K562 (cell line): ENCODE measurements around the gene ITPKA. TPM values are rescaled to one million over a fixed set of nuclear protein-coding genes. Genes with fewer than 3 reads are reported as not detected.

ENCODE experiments used
- BRF1 ChIP-seq: IDR thresholded peaks from 3 replicates; pipeline ENCODE4 v1.6.1; 2011; ENCODE audit warnings: borderline replicate concordance, mild to moderate bottlenecking; ENCODE audit not compliant: insufficient read length; ENCODE audit errors: extremely low read depth
- CREB1 ChIP-seq, 2 experiments: sonication (generic) in 1 of 2; formaldehyde crosslinking in 1 of 2; IDR thresholded peaks; 2 replicates each; pipeline versions ENCODE4 v1.6.1 to v1.8.0; 2012 to 2022; ENCODE audit warnings: inconsistent platforms in 1 of 2, mild to moderate bottlenecking in 1 of 2, missing genetic modification reagents in 1 of 2, moderate library complexity in 1 of 2
- EGR1 ChIP-seq: fragments of 450-650 bp; conservative IDR thresholded peaks from 2 replicates; pipeline ENCODE4 v1.6.1; 2017; ENCODE audit warnings: mild to moderate bottlenecking
- ELF4 ChIP-seq: fragments of 450-650 bp; formaldehyde crosslinking; IDR thresholded peaks from 2 replicates; pipeline ENCODE4 v1.4.0; 2022; ENCODE audit warnings: missing genetic modification characterization
- FIP1L1 ChIP-seq: fragments of 200-400 bp; formaldehyde crosslinking; IDR thresholded peaks from 2 replicates; pipeline ENCODE4 v1.6.1; 2018; ENCODE audit warnings: mild to moderate bottlenecking, low read depth, low read length; ENCODE audit not compliant: poor library complexity, severe bottlenecking
- FOXP1 ChIP-seq: sonication (generic); formaldehyde crosslinking; IDR thresholded peaks from 2 replicates; pipeline ENCODE4 v1.8.0; 2022; ENCODE audit warnings: mild to moderate bottlenecking, missing genetic modification reagents
- GATAD2A ChIP-seq: fragments of 450-650 bp; IDR thresholded peaks from 2 replicates; pipeline ENCODE4 v1.6.1; 2017
- HBP1 ChIP-seq: fragments of 450-650 bp; formaldehyde crosslinking; IDR thresholded peaks from 2 replicates; pipeline ENCODE4 v1.4.0; 2022; ENCODE audit warnings: missing genetic modification characterization
- HDGF ChIP-seq: fragments of 450-650 bp; IDR thresholded peaks from 2 replicates; pipeline ENCODE4 v1.6.1; 2016
- IRF2 ChIP-seq: sonication (generic); formaldehyde crosslinking; IDR thresholded peaks from 2 replicates; pipeline ENCODE4 v1.8.1; 2022; ENCODE audit warnings: mild to moderate bottlenecking, missing genetic modification reagents
- LARP7 ChIP-seq: fragments of 450-650 bp; IDR thresholded peaks from 2 replicates; pipeline ENCODE4 v1.6.1; 2016
- MAX ChIP-seq: sonication (generic); formaldehyde crosslinking; IDR thresholded peaks from 2 replicates; pipeline ENCODE4 v1.9.0; 2022; ENCODE audit warnings: mild to moderate bottlenecking, missing genetic modification reagents
- PHB ChIP-seq: fragments of 250-450 bp; sonication (Bioruptor Pico); IDR thresholded peaks from 2 replicates; pipeline ENCODE4 v1.5.0; 2021
- PHF20 ChIP-seq: fragments of 450-650 bp; IDR thresholded peaks from 2 replicates; pipeline ENCODE4 v1.6.1; 2018; ENCODE audit not compliant: partially characterized antibody
- RCOR1 ChIP-seq, 2 experiments: IDR thresholded peaks; 2 replicates each; pipeline ENCODE4 v1.6.1; 2012; ENCODE audit warnings: low read depth in 2 of 2, low read length in 2 of 2, borderline replicate concordance in 1 of 2, improper control_type of control experiment in 1 of 2
- SFPQ ChIP-seq: fragments of 200-400 bp; formaldehyde crosslinking; IDR thresholded peaks from 2 replicates; pipeline ENCODE4 v1.6.1; 2017; ENCODE audit warnings: mild to moderate bottlenecking, low read depth, low read length, moderate library complexity
- SUPT5H ChIP-seq: fragments of 450-650 bp; IDR thresholded peaks from 2 replicates; pipeline ENCODE4 v1.6.1; 2016
- TFAP4 ChIP-seq: sonication (generic); formaldehyde crosslinking; IDR thresholded peaks from 2 replicates; pipeline ENCODE4 v1.8.0; 2022; ENCODE audit warnings: missing genetic modification reagents, mild to moderate bottlenecking, moderate library complexity, borderline replicate concordance
- ZFP30 ChIP-seq: fragments of 250-450 bp; sonication (Bioruptor Pico); IDR thresholded peaks from 2 replicates; pipeline ENCODE4 v1.8.0; 2022; ENCODE audit warnings: moderate library complexity, mild to moderate bottlenecking, inconsistent platforms, borderline replicate concordance
- ZNF263 ChIP-seq: sonication (generic); formaldehyde crosslinking; IDR thresholded peaks from 2 replicates; pipeline ENCODE4 v1.8.0; 2022; ENCODE audit warnings: mild to moderate bottlenecking, missing genetic modification reagents, borderline replicate concordance
- ZNF740 ChIP-seq, 3 experiments: fragments of 200-800 bp in 1 of 3; sonication (Bioruptor generic) in 1 of 3; sonication (generic) in 1 of 3; formaldehyde crosslinking in 1 of 3; IDR thresholded peaks; 2 replicates each; pipeline versions ENCODE4 v1.6.1 to v1.8.0; 2016 to 2022; ENCODE audit warnings: mild to moderate bottlenecking in 2 of 3, missing compliant biosample characterization in 2 of 3, missing genetic modification characterization in 2 of 3, missing genetic modification reagents in 1 of 3
- polyA plus RNA-seq, 8 experiments: library from polyadenylated mRNA; depleted of rRNA in 4 of 8; stranded (reverse) in 5 of 8; unstranded in 3 of 8; fragments of >200 nt; fragmentation: Nextera tagmentation in 2 of 8; fragmentation: Illumina TruSeq in 1 of 8; extraction: Ambion mirVana in 2 of 8; extraction: Trizol in 1 of 8; gene quantifications; 2 replicates each; pipeline versions ENCODE4 v1.2.1 to v1.2.3, GENCODE V29; 2011 to 2014; ENCODE audit warnings: inconsistent platforms in 1 of 8, missing spikeins in 1 of 8
- total RNA-seq, 7 experiments: library from RNA; depleted of rRNA in 6 of 7; stranded (reverse); fragments of >200 nt in 6 of 7; fragmentation: Illumina TruSeq in 2 of 7; extraction: Trizol in 2 of 7; gene quantifications; 2 replicates each; pipeline versions ENCODE4 v1.2.1 to v1.2.3, GENCODE V29; 2011 to 2021; ENCODE audit warnings: low replicate concordance in 1 of 7

ITPKA gene
- total and polyA plus RNA-seq, 9 of the 15 experiments (the other 6 are each of a cell fraction or from before 2014, with no cell fraction given) = 0.14 to 68.4 (median 11.5) TPM

GRCh38 chr15:41487802-41488201 lies 5.9 kb upstream of the ITPKA start (continued):
- no peak for TF ChIP-seq FOXP1 (CRISPR knock-in tag)
- no peak for TF ChIP-seq ZNF263 (CRISPR knock-in tag)
- peak; percentile 28 for TF ChIP-seq PHF20
- peak; percentile 15; the same call in 1 of the 2 replicates for TF ChIP-seq EGR1
- 0 out of 2 replicates have a peak, but pooled peaks have one; percentile 28 for TF ChIP-seq LARP7
- TF ChIP-seq MAX (CRISPR knock-in tag) = peak; percentile 12; the same call in 1 of the 2 replicates
- TF ChIP-seq PHB (CRISPR knock-in tag) = no peak
- no peak for TF ChIP-seq FIP1L1
- no peak for TF ChIP-seq RCOR1 (IDR thresholded peaks at IDR 0.05; ENCODE audit: borderline replicate concordance in 1 of 2, low read depth in 2 of 2, low read length in 2 of 2)
- peak; percentile 35; the same call in 1 of the 2 replicates for TF ChIP-seq SUPT5H
- TF ChIP-seq TFAP4 = no peak
- TF ChIP-seq ZFP30 (CRISPR knock-in tag) = no peak
- 0 out of 2 replicates have a peak, but pooled peaks have one; percentile 63 for TF ChIP-seq ZNF740 (CRISPR knock-in tag; IDR thresholded peaks at IDR 0.05)
- no peak for TF ChIP-seq ZNF740 (tag; IDR thresholded peaks at IDR 0.05)
- TF ChIP-seq BRF1 = no peak
- TF ChIP-seq ELF4 (CRISPR knock-in tag) = peak; percentile 75; the same call in 1 of the 2 replicates
- TF ChIP-seq CREB1 (IDR thresholded peaks at IDR 0.05) = no peak
- TF ChIP-seq CREB1 (CRISPR knock-in tag; IDR thresholded peaks at IDR 0.05) = no peak
- peak; percentile 85; the same call in 1 of the 2 replicates for TF ChIP-seq HBP1 (CRISPR knock-in tag)
- TF ChIP-seq GATAD2A = no peak
- TF ChIP-seq IRF2 (CRISPR knock-in tag) = peak; percentile 40; the same call in 1 of the 2 replicates
- no peak for TF ChIP-seq HDGF
- TF ChIP-seq SFPQ = no peak
